22Rv1 (cell line): ENCODE data around the gene CD300A.

ENCODE experiments used
- ZFX ChIP-seq: fragments of 450-650 bp; IDR thresholded peaks from 2 replicates; pipeline ENCODE4 v1.6.1; 2017; ENCODE audit warnings: antibody characterized with exemption, borderline replicate concordance
- TF ChIP-seq, protein P1 (sequence below): fragments of 450-650 bp; IDR thresholded peaks from 2 replicates; pipeline ENCODE4 v1.5.1; 2017; ENCODE audit warnings: mild to moderate bottlenecking

DNA sequence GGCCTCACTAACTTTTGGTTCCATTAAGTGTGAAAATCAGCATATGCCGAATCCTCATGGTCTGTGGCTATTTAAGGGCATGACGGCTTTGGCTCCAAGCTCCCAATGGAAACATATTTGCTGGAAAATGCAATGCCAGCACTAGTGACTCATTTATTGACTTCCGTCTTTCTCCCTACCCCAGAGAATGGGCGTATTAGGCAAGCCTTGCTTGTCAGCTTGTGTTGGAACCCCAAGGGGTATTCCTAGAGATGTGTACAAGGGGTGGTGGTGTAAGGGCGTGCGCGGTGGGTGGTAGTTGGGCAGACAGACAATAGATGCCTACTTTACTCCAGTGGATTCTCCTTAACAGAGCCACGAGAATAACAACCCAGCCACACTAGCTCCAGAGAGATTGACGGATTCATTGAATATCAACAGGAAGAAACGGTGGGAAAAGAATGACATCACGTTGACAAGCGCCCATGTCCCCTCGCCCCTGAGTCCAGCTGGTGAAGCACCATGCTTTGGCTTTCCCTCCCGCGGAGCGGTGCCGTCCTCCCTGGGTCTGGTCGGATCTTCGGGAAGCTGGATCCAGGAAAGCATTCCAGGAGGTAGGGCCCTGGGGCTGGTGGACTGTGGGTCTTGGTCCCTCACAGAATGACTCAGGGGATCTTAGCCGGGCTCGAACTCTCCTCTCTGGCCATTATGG lies 54.5 kb downstream of the CD300A start:
- TF ChIP-seq, protein P1, sequence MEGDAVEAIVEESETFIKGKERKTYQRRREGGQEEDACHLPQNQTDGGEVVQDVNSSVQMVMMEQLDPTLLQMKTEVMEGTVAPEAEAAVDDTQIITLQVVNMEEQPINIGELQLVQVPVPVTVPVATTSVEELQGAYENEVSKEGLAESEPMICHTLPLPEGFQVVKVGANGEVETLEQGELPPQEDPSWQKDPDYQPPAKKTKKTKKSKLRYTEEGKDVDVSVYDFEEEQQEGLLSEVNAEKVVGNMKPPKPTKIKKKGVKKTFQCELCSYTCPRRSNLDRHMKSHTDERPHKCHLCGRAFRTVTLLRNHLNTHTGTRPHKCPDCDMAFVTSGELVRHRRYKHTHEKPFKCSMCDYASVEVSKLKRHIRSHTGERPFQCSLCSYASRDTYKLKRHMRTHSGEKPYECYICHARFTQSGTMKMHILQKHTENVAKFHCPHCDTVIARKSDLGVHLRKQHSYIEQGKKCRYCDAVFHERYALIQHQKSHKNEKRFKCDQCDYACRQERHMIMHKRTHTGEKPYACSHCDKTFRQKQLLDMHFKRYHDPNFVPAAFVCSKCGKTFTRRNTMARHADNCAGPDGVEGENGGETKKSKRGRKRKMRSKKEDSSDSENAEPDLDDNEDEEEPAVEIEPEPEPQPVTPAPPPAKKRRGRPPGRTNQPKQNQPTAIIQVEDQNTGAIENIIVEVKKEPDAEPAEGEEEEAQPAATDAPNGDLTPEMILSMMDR, result no peak
- no peak for TF ChIP-seq ZFX
